IPS-15b (cell line): ENCODE data around the gene MYOD1.
A peak's percentile ranks its signal among the peaks of the same experiment; 100 is the strongest.

ENCODE experiments used
- H3K27me3 ChIP-seq: one replicate; pipeline ENCODE4 v1.6.1; 2013; ENCODE audit warnings: low read length; ENCODE audit not compliant: control insufficient read depth, insufficient read depth
- H3K36me3 ChIP-seq: one replicate; pipeline ENCODE4 v1.6.1; 2013; ENCODE audit warnings: low read length; ENCODE audit not compliant: control insufficient read depth, insufficient read depth
- H3K4me1 ChIP-seq: one replicate; pipeline ENCODE4 v1.6.1; 2013; ENCODE audit warnings: mild to moderate bottlenecking, low read length; ENCODE audit not compliant: control insufficient read depth, insufficient read depth
- H3K4me3 ChIP-seq: one replicate; pipeline ENCODE4 v1.5.1; 2013; ENCODE audit warnings: low read depth, low read length
- H3K9ac ChIP-seq: one replicate; pipeline ENCODE4 v1.6.1; 2013; ENCODE audit warnings: low read depth, mild to moderate bottlenecking, low read length
- H3K9me3 ChIP-seq: one replicate; pipeline ENCODE4 v1.6.1; 2013; ENCODE audit warnings: mild to moderate bottlenecking, low read length; ENCODE audit not compliant: control insufficient read depth, insufficient read depth

Gene MYOD1

GRCh38 chr11:17713851-17714250, 5.5 kb upstream of the MYOD1 start:
- Histone ChIP-seq H3K9ac (no peak overlapping the region), H3K9me3 (no peaks in the 10 kb centered on the region), H3K36me3 (no peaks in the 10 kb centered on the region), H3K27me3 (peaks cover 93% of the 10 kb centered on the region), H3K4me3 (no peak overlapping the region), H3K4me1 (peaks cover 2% of the 10 kb centered on the region)

DNA sequence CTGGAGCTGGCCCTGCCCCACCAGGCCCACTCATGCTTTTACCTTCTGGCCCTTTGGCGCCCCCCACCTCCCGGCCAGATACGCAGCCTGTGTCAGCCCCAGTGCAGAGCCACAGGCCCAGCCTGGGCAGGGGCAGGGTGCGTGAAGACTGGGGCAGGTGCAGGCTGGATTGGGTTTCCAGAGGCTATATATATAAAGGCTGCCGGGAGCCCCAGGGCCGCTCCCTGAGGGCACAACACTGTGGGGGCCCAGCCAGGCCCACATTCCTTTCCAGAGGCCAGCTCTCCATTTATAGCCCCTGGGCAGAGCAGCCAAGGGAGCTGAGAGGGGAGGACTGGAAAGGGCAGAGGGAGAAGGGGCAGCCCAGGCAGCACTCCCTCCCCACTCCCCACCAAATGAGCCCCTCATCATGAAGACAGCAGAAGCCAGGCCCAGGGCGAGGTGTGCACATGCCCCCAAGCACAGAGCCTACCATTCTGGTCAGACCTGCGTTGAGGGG, 5.0 kb upstream of the MYOD1 start:
- Histone ChIP-seq H3K9me3 (no peaks in the 10 kb centered on the region), H3K36me3 (no peaks in the 10 kb centered on the region), H3K4me1 (peaks cover 3% of the 10 kb centered on the region), H3K9ac (no peak overlapping the region), H3K4me3 (no peak overlapping the region), H3K27me3 (peaks cover 93% of the 10 kb centered on the region)

DNA sequence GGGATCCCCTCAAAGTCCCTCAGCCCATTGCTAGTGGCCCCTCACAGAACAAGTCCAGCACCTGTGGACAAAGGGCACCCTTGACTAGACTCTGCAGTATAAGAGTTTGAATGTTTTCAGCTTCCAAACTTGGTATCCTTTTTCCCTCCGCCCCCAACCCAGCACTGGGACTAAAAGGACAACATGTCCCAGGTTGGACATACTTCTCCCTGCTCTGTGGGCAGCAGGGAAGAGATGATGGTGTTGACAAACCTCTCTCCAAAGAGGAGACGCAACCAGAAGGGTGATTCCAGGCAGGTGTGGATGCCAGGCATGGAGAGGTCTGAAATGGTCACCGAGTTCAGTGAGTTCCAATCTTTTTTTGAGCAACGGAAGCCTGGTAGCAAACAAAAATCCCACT, 4.5 kb upstream of the MYOD1 start:
- Histone ChIP-seq H3K4me1 (peaks cover 3% of the 10 kb centered on the region), H3K4me3 (no peak overlapping the region), H3K9ac (no peak overlapping the region), H3K27me3 (peaks cover 93% of the 10 kb centered on the region), H3K36me3 (no peaks in the 10 kb centered on the region), H3K9me3 (no peaks in the 10 kb centered on the region)

- Histone ChIP-seq H3K27me3 (peaks cover 94% of the 10 kb centered on the region), H3K9ac (no peak overlapping the region), H3K9me3 (no peaks in the 10 kb centered on the region), H3K36me3 (no peaks in the 10 kb centered on the region), H3K4me1 (peaks cover 3% of the 10 kb centered on the region), H3K4me3 (no peak overlapping the region)
Observed at GRCh38 chr11:17716807-17717206, 2.6 kb upstream of the MYOD1 start.

- Histone ChIP-seq H3K36me3 (no peaks in the 10 kb centered on the region), H3K9ac (no peak overlapping the region), H3K27me3 (peaks cover 95% of the 10 kb centered on the region), H3K4me3 (peak overlapping the region; percentile 7), H3K4me1 (peaks cover 3% of the 10 kb centered on the region), H3K9me3 (no peaks in the 10 kb centered on the region)
Observed at GRCh38 chr11:17718015-17718414, 1.4 kb upstream of the MYOD1 start.

- Histone ChIP-seq H3K27me3 (peaks cover 98% of the 10 kb centered on the region), H3K9me3 (no peaks in the 10 kb centered on the region), H3K36me3 (no peaks in the 10 kb centered on the region), H3K9ac (no peak overlapping the region), H3K4me1 (peaks cover 3% of the 10 kb centered on the region), H3K4me3 (peak overlapping the region; percentile 7)
Observed at GRCh38 chr11:17718510-17718962, 835 bp upstream of the MYOD1 start.

DNA sequence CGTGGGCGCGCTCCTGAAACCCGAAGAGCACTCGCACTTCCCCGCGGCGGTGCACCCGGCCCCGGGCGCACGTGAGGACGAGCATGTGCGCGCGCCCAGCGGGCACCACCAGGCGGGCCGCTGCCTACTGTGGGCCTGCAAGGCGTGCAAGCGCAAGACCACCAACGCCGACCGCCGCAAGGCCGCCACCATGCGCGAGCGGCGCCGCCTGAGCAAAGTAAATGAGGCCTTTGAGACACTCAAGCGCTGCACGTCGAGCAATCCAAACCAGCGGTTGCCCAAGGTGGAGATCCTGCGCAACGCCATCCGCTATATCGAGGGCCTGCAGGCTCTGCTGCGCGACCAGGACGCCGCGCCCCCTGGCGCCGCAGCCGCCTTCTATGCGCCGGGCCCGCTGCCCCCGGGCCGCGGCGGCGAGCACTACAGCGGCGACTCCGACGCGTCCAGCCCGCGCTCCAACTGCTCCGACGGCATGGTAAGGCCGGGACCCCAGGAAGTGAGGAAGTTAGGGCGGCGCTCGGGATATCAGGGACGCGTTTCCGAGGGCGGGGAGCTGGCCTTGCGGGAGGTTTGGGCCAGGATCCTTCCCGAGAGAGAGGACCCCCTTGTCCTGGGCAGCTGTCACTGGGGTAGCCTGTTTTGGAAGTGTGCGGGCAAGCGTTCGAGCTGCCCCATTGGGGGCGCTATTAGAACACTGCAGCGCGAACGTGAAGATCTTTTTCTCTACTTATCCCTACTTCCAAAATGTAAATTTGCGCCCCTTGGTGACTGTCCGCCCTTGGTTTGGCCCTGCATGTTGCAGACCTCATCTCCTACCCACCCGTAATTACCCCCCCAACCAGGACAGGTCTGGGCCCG, 796 bp downstream of the MYOD1 start:
- H3K27me3 ChIP-seq: peaks cover 98% of the 10 kb centered on the region
- H3K4me3 ChIP-seq: peak overlapping the region; percentile 43
- H3K9ac ChIP-seq: no peak overlapping the region

DNA sequence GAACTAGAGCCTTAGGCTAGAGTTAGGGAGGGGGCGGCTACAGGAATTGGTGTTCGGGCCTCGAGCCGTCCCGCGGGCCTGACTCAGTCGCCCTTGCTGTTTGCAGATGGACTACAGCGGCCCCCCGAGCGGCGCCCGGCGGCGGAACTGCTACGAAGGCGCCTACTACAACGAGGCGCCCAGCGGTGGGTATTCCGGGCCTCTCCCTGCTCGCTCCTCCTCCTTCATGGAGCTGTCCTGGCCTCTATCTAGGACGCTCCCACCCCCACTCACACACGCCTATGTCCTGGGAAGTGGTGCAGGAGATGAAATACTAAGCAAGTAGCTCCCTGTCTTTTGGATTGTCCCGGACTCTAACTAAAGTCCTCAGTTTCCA, 1.4 kb downstream of the MYOD1 start:
- peaks cover 3% of the 10 kb centered on the region for H3K4me1 ChIP-seq
- no peaks in the 10 kb centered on the region for H3K9me3 ChIP-seq
- H3K9ac ChIP-seq: no peak overlapping the region
- peak overlapping the region; percentile 37 for H3K4me3 ChIP-seq
- H3K36me3 ChIP-seq: no peaks in the 10 kb centered on the region
- H3K27me3 ChIP-seq: peaks cover 98% of the 10 kb centered on the region

More for the DNA sequence above, 796 bp downstream of the MYOD1 start:
- H3K4me1 ChIP-seq: peaks cover 3% of the 10 kb centered on the region
- H3K36me3 ChIP-seq: no peaks in the 10 kb centered on the region
- H3K9me3 ChIP-seq: no peaks in the 10 kb centered on the region

DNA sequence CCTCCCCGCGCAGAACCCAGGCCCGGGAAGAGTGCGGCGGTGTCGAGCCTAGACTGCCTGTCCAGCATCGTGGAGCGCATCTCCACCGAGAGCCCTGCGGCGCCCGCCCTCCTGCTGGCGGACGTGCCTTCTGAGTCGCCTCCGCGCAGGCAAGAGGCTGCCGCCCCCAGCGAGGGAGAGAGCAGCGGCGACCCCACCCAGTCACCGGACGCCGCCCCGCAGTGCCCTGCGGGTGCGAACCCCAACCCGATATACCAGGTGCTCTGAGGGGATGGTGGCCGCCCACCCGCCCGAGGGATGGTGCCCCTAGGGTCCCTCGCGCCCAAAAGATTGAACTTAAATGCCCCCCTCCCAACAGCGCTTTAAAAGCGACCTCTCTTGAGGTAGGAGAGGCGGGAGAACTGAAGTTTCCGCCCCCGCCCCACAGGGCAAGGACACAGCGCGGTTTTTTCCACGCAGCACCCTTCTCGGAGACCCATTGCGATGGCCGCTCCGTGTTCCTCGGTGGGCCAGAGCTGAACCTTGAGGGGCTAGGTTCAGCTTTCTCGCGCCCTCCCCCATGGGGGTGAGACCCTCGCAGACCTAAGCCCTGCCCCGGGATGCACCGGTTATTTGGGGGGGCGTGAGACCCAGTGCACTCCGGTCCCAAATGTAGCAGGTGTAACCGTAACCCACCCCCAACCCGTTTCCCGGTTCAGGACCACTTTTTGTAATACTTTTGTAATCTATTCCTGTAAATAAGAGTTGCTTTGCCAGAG, 2.0 kb downstream of the MYOD1 start:
- H3K36me3 ChIP-seq: no peaks in the 10 kb centered on the region
- no peak overlapping the region for H3K9ac ChIP-seq
- H3K4me1 ChIP-seq: peaks cover 3% of the 10 kb centered on the region
- peaks cover 95% of the 10 kb centered on the region for H3K27me3 ChIP-seq
- peak overlapping the region; percentile 37 for H3K4me3 ChIP-seq
- H3K9me3 ChIP-seq: no peaks in the 10 kb centered on the region

DNA sequence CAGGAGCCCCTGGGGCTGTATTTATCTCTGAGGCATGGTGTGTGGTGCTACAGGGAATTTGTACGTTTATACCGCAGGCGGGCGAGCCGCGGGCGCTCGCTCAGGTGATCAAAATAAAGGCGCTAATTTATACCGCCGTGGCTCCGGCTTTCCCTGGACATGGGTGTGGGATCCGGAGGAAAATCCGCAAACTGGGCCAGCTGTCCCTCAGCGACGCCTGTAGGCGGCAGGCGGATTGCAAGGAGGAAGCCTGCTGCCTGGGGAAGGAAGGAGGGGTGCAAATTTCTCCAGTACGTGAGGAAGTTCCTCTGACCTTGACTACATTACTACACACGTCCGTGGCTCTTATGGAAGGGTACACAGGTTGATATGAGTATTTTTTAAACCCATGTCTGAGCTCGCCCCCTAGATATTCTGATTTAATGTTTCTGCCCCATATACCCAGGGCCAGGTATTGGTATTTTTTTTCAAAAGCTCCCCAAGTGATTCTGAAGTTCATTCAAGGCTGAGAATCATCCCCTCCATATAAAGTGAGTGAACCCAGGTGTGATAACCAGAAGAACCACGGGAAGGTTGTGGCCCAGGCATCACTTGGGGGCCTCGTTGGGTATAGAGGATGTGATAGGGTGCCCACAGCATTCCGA, 2.8 kb downstream of the MYOD1 start:
- Histone ChIP-seq H3K27me3 (peaks cover 94% of the 10 kb centered on the region), H3K9ac (no peak overlapping the region), H3K4me1 (peaks cover 3% of the 10 kb centered on the region), H3K36me3 (no peaks in the 10 kb centered on the region), H3K4me3 (peak overlapping the region; percentile 37), H3K9me3 (no peaks in the 10 kb centered on the region)

DNA sequence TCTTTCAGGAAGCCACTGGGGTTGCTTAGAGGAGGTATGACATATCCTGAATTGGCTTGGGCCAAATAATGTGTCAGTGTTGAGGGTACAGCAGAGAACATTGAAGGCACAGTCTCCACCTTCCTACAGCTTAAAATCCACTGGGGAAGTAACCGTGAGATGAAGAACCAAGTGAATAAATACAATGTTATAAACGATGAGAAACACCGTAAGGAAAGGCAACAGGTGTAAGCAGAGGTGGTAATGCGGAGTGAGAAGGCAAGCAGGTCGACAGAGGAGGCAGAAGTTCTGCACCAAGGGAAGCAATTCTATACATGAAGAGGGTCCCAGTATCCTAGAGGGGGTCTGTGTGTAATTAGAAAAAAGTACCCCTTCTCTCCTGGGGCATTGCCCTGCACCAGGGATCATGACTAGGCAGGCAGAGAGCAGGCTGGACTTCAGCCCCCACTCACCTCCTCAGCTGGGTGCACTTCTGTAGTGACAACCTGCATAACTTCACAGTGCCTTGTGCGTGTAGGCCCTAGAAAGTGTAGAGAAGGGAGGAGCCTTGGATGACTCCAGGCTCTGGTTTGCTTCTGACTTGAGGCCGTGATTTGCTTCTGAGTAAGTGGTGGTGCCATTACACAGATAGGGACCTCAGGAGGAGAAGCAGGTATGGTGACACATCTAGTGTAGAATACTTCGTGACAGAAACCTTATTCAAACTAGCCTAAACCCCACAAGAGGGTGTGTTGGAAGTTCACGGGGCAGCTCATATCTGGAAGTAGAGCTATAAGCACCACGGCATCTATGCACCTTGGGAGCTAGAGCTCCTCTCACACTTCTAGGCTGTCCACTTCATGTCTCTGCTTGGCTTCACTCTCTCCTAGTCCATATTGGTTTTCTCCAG, 4.9 kb downstream of the MYOD1 start:
- peaks cover 87% of the 10 kb centered on the region for H3K27me3 ChIP-seq
- no peak overlapping the region for H3K9ac ChIP-seq
- no peak overlapping the region for H3K4me3 ChIP-seq
- no peaks in the 10 kb centered on the region for H3K4me1 ChIP-seq
- H3K9me3 ChIP-seq: no peaks in the 10 kb centered on the region
- H3K36me3 ChIP-seq: no peaks in the 10 kb centered on the region
